SK-MEL-5 (cell line): ENCODE results near the gene ACAD11. TPM values are rescaled to one million over a fixed set of nuclear protein-coding genes. Genes with fewer than 3 reads are reported as not detected.
"Not testable (repeated sequence)": the region's sequence is repeated elsewhere in the genome, so short reads cannot be mapped to it uniquely, and the experiment has no call there.

Source experiments
- DNase-seq: peaks from one replicate; pipeline ENCODE4 v3.0.0-alpha.2; 2016; ENCODE audit warnings: low read depth, low spot score
- in situ Hi-C: cut with HindIII; loops from 2 replicates; pipeline ENCODE4 v1.10.0; 2016; ENCODE audit warnings: low sequenced_read_pairs, high pct_unique_total_duplicates, low pct_unique_long_range_greater_than_20kb
- total RNA-seq: library from RNA; depleted of rRNA; stranded (reverse); fragments of >200 nt; shearing (Covaris generic); gene quantifications from 2 replicates; pipeline ENCODE4 v1.2.3, GENCODE V29; 2014

Gene ACAD11
- total RNA-seq, 1 experiment from 2014 or later: 14.6 TPM

- DNase-seq: no peak
- in situ Hi-C loops: no loop called here
Observed at GRCh38 chr3:132592216-132592615, 67.4 kb downstream of the ACAD11 start.

GRCh38 chr3:132587401-132587800 lies 72.2 kb downstream of the ACAD11 start:
- in situ Hi-C loops: no loop called here
- DNase-seq: no peak

GRCh38 chr3:132573797-132574211 lies 85.8 kb downstream of the ACAD11 start:
- DNase-seq: no peak
- in situ Hi-C loops: no loop called here

- no peak for DNase-seq
- in situ Hi-C loops: no loop called here
Observed at GRCh38 chr3:132570016-132570415, 89.6 kb downstream of the ACAD11 start.

- in situ Hi-C loops: no loop called here
- DNase-seq: no peak
Observed at GRCh38 chr3:132569580-132569979, 90.0 kb downstream of the ACAD11 start.

- in situ Hi-C loops: no loop called here
- peak; percentile 11 for DNase-seq
Observed at GRCh38 chr3:132569153-132569552, 90.5 kb downstream of the ACAD11 start.

GRCh38 chr3:132568422-132568821 lies 91.2 kb downstream of the ACAD11 start:
- DNase-seq: no peak
- in situ Hi-C loops: no loop called here

- no peak for DNase-seq
- in situ Hi-C loops: no loop called here
Observed at GRCh38 chr3:132564070-132564465, 95.5 kb downstream of the ACAD11 start.

- no peak for DNase-seq
- in situ Hi-C loops: no loop called here
Observed at GRCh38 chr3:132563420-132564069, 96.1 kb downstream of the ACAD11 start.

- in situ Hi-C loops: no loop called here
- DNase-seq: no peak
Observed at GRCh38 chr3:132561003-132561402, 98.6 kb downstream of the ACAD11 start.

- in situ Hi-C loops: no loop called here
Observed at GRCh38 chr3:132556508-132557159, 103.0 kb downstream of the ACAD11 start.

GRCh38 chr3:132556036-132556386 lies 103.6 kb downstream of the ACAD11 start:
- in situ Hi-C loops, DNase-seq: not testable (repeated sequence)

More at GRCh38 chr3:132556508-132557159, 103.0 kb downstream of the ACAD11 start:
- DNase-seq: peak; percentile 11

- in situ Hi-C loops: no loop called here
- no peak for DNase-seq
Observed at GRCh38 chr3:132555306-132556035, 104.1 kb downstream of the ACAD11 start.

GRCh38 chr3:132554437-132554836 lies 105.2 kb downstream of the ACAD11 start:
- DNase-seq: no peak
- in situ Hi-C loops: no loop called here

GRCh38 chr3:132553826-132554225 lies 105.8 kb downstream of the ACAD11 start:
- DNase-seq: no peak
- in situ Hi-C loops: no loop called here

- in situ Hi-C loops: no loop called here
Observed at GRCh38 chr3:132550579-132551305, 108.9 kb downstream of the ACAD11 start.

GRCh38 chr3:132549890-132550578 lies 109.6 kb downstream of the ACAD11 start:
- in situ Hi-C loops: no loop called here
- peak; percentile 23 for DNase-seq

More at GRCh38 chr3:132550579-132551305, 108.9 kb downstream of the ACAD11 start:
- DNase-seq: no peak

- no peak for DNase-seq
- in situ Hi-C loops: no loop called here
Observed at GRCh38 chr3:132549169-132549568, 110.4 kb downstream of the ACAD11 start.
